ENCODE results near the gene RUNX2.

- TF ChIP-seq TAF1 (IDR thresholded peaks at IDR 0.05; ENCODE audit: low read depth), result no peak
- no peak for TF ChIP-seq CTCF (IDR thresholded peaks at IDR 0.05; ENCODE audit: poor library complexity, severe bottlenecking)
- TF ChIP-seq EP300 (conservative IDR thresholded peaks at IDR 0.05; ENCODE audit: poor library complexity, severe bottlenecking), result no peak
- no peak for TF ChIP-seq SMC3 (conservative IDR thresholded peaks at IDR 0.05; ENCODE audit: poor library complexity)
These were observed 330.8 kb downstream of the RUNX2 start for GRCh38 chr6:45658958-45659357.
